ENCODE results near the gene LMTK3. TPM values are rescaled to one million over a fixed set of nuclear protein-coding genes. Genes with fewer than 3 reads are reported as not detected.

The LMTK3 gene
- total and polyA plus RNA-seq, 2 of the 13 experiments (the other 11 are each of a cell fraction or from before 2014, with no cell fraction given) = 0.18 to 0.29 TPM

DNA sequence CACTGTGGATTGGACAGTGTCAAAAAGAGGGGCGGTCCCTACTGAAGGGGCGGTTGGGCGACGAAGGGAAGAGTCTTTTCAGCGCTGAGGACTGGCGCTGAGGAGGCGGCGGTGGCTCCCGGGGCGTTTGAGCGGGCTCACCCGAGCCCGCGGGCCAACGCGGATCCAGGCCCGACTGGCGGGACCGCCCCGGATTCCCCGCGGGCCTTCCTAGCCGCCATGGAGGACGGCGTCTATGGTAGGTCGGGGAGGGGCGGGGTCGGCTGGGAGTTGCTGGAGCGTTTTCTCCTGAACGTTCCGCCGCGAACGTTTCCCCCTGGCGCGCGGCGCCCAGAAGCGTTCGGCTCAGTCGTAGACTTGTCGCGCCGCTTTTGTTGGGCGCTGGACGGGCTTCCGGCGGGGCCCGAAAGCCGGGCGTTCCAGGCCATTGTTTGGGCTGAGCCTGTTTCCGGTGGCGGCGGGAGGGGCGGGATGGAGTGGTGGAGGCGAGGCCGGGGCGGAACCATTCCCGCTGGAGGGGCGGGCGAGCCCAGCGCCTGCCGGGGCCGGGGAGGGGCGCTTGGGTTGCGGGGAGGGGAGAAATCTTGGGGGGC is 42.2 kb downstream of the LMTK3 start, which contains the start of gene CYTH2 (continued):
- peak; percentile 76 for TF ChIP-seq ZNF687 (CRISPR knock-in tag; IDR thresholded peaks at IDR 0.05)
- no peak for TF ChIP-seq CREBL2 (CRISPR knock-in tag; IDR thresholded peaks at IDR 0.05; ENCODE audit: borderline replicate concordance)
- no peak for TF ChIP-seq ZNF589 (CRISPR knock-in tag; conservative IDR thresholded peaks at IDR 0.05)
- no peak for TF ChIP-seq PAF1 (CRISPR knock-in tag; IDR thresholded peaks at IDR 0.05)
- no peak for TF ChIP-seq SMAD9 (CRISPR knock-in tag; IDR thresholded peaks at IDR 0.05)
- TF ChIP-seq MAFG (CRISPR knock-in tag; IDR thresholded peaks at IDR 0.05) = no peak
- no peak for TF ChIP-seq AHDC1 (CRISPR knock-in tag; IDR thresholded peaks at IDR 0.05; ENCODE audit: borderline replicate concordance)
- TF ChIP-seq ZNF446 (CRISPR knock-in tag; IDR thresholded peaks at IDR 0.05) = no peak
- TF ChIP-seq, protein P1, sequence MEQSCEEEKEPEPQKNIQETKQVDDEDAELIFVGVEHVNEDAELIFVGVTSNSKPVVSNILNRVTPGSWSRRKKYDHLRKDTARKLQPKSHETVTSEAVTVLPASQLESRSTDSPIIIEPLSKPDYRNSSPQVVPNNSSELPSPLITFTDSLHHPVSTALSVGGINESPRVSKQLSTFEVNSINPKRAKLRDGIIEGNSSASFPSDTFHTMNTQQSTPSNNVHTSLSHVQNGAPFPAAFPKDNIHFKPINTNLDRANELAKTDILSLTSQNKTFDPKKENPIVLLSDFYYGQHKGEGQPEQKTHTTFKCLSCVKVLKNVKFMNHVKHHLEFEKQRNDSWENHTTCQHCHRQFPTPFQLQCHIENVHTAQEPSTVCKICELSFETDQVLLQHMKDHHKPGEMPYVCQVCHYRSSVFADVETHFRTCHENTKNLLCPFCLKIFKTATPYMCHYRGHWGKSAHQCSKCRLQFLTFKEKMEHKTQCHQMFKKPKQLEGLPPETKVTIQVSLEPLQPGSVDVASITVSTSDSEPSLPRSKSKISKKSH (CRISPR knock-in tag; IDR thresholded peaks at IDR 0.05; ENCODE audit: borderline replicate concordance) = no peak
- peak; percentile 70 for TF ChIP-seq ZNF883 (CRISPR knock-in tag; IDR thresholded peaks at IDR 0.05; ENCODE audit: not compliant biosample characterization)
- 0 out of 2 replicates have a peak, but pooled peaks have one; percentile 23 for TF ChIP-seq ZBTB38 (CRISPR knock-in tag; IDR thresholded peaks at IDR 0.05)
- no peak for TF ChIP-seq SMAD3 (CRISPR knock-in tag; IDR thresholded peaks at IDR 0.05)
- TF ChIP-seq SNAPC5 (CRISPR knock-in tag; IDR thresholded peaks at IDR 0.05; ENCODE audit: borderline replicate concordance) = 0 out of 2 replicates have a peak, but pooled peaks have one; percentile 36
- no peak for TF ChIP-seq ZKSCAN5 (CRISPR knock-in tag; IDR thresholded peaks at IDR 0.05)
- TF ChIP-seq FOXO4 (CRISPR knock-in tag; conservative IDR thresholded peaks at IDR 0.05) = no peak

Data from HepG2 (cell line).